ENCODE results near the gene TEX13D.

GRCh38 chrX:124348182-124348581 is 15.7 kb downstream of the TEX13D start:
- no peak for TF ChIP-seq CTCF (IDR thresholded peaks at IDR 0.05)
- no peak for TF ChIP-seq POLR2A (IDR thresholded peaks at IDR 0.05)

Data from testis (tissue), 2 donors.